Fibroblast of skin of right biceps (primary cell): ENCODE data around the gene LRRC58.

Source experiments
- DNase-seq: peaks from one replicate; pipeline ENCODE4 v3.0.0-alpha.2; 2013

LRRC58 gene

GRCh38 chr3:120274739-120275167, 74.4 kb downstream of the LRRC58 start:
- DNase-seq = no peak
